COR-L47 (cell line): ENCODE results near the gene APOBEC2.
A peak's percentile ranks its signal among the peaks of the same experiment; 100 is the strongest.

Source experiments
- DNase-seq: peaks from one replicate; lab custom pipeline; 2025; lab: John Stamatoyannopoulos, UW

APOBEC2 gene

GRCh38 chr6:41061196-41061726, 8.3 kb downstream of the APOBEC2 start:
- DNase-seq: no peak

- DNase-seq: no peak
Measured at GRCh38 chr6:41062056-41062455, 9.1 kb downstream of the APOBEC2 start.

- no peak for DNase-seq
Measured at GRCh38 chr6:41063884-41064285, 10.9 kb downstream of the APOBEC2 start.

GRCh38 chr6:41064841-41065240, 11.8 kb downstream of the APOBEC2 start:
- no peak for DNase-seq

- DNase-seq: no peak
Measured at GRCh38 chr6:41065550-41066026, 12.6 kb downstream of the APOBEC2 start.

- peak; percentile 62 for DNase-seq
Measured at GRCh38 chr6:41066867-41067304, 13.9 kb downstream of the APOBEC2 start.

GRCh38 chr6:41071501-41071922, 18.5 kb downstream of the APOBEC2 start:
- DNase-seq: peak; percentile 67

GRCh38 chr6:41071923-41072835, 19.2 kb downstream of the APOBEC2 start, which contains the start of gene OARD1:
OARD1 (minus strand) TSS chr6:41072356; CDS start chr6:41071634, 722 bp downstream.
- peak; percentile 100 for DNase-seq

GRCh38 chr6:41072836-41073202, 19.8 kb downstream of the APOBEC2 start, which contains the start of gene NFYA:
NFYA (plus strand) TSS chr6:41072974; CDS start chr6:41079090, 6,116 bp downstream.
- peak; percentile 100 for DNase-seq

GRCh38 chr6:41073203-41073967, 20.4 kb downstream of the APOBEC2 start:
- peak; percentile 81 for DNase-seq

- DNase-seq: no peak
Measured at GRCh38 chr6:41073968-41074691, 21.1 kb downstream of the APOBEC2 start.

- no peak for DNase-seq
Measured at GRCh38 chr6:41074692-41075436, 21.9 kb downstream of the APOBEC2 start.

GRCh38 chr6:41075651-41076626, 22.9 kb downstream of the APOBEC2 start:
- no peak for DNase-seq

- DNase-seq: no peak
Measured at GRCh38 chr6:41077536-41077935, 24.5 kb downstream of the APOBEC2 start.

- no peak for DNase-seq
Measured at GRCh38 chr6:41078101-41078500, 25.1 kb downstream of the APOBEC2 start.

GRCh38 chr6:41079080-41079479, 26.1 kb downstream of the APOBEC2 start:
- no peak for DNase-seq

GRCh38 chr6:41080621-41081020, 27.6 kb downstream of the APOBEC2 start:
- DNase-seq: no peak

- DNase-seq: no peak
Measured at GRCh38 chr6:41083072-41083471, 30.1 kb downstream of the APOBEC2 start.

- DNase-seq: no peak
Measured at GRCh38 chr6:41085182-41085581, 32.2 kb downstream of the APOBEC2 start.

GRCh38 chr6:41088451-41088850, 35.4 kb downstream of the APOBEC2 start:
- DNase-seq: no peak
